GM19238 (cell line): ENCODE measurements around the gene USF1.
"Not testable (repeated sequence)": the region's sequence is repeated elsewhere in the genome, so short reads cannot be mapped to it uniquely, and the experiment has no call there.

Experiments
- DNase-seq: peaks from one replicate; pipeline ENCODE4 v3.0.0; 2011; ENCODE audit warnings: low spot score; ENCODE audit not compliant: insufficient read length

Gene USF1

GRCh38 chr1:160992036-160992435 is 53.7 kb downstream of the USF1 start:
- not testable (repeated sequence) for DNase-seq
